GM19351 (cell line): Measurements from ENCODE around the gene ANXA7.
"Not testable (repeated sequence)": the region's sequence is repeated elsewhere in the genome, so short reads cannot be mapped to it uniquely, and the experiment has no call there.

Experiments
- ATAC-seq: cut with Tn5 transposase; IDR thresholded peaks from one replicate; pipeline ENCODE4 v1.9.1; 2021; ENCODE audit warnings: mild to moderate bottlenecking, moderate library complexity; ENCODE audit not compliant: unreplicated experiment

ANXA7 gene

DNA sequence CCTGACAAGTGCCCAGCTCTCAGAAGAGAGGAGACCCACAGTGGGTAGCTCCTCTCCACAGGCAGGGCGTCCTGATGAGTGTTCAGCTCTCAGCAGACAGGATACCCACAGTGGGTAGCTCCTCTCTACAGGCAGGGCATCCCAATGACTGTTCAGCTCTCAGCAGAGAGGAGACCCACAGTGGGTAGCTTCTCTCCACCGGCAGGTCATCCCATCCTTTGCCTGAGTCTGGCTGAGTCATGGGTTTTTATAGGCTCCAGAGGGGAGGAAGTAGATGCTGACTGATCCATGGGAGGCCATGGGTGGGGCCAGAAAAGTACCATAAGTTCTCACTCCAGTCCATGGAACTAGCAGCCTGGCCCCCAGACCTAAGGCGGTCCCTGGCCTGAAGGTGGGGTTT is 73.7 kb downstream of the ANXA7 start:
- no peak for ATAC-seq

DNA sequence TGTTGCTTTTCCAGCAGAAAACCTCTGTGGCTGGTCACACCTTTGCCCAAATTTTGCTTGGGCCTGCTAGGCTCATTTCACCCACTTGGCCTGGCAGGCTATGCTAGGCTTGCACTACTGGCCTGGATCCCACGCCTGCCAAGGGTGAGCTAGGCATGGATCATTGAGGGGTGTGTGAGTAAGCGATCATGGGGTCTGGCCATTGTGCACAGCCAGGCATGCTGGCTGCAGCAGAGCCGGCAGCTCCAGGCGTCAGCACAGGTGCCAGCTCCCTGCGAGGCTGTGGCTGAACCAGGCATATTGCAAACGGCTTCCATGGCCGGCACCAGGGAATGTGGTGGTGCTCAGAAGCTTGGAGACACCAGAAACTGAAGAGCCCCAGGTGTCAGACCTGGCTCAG is 74.4 kb downstream of the ANXA7 start:
- ATAC-seq, result no peak

DNA sequence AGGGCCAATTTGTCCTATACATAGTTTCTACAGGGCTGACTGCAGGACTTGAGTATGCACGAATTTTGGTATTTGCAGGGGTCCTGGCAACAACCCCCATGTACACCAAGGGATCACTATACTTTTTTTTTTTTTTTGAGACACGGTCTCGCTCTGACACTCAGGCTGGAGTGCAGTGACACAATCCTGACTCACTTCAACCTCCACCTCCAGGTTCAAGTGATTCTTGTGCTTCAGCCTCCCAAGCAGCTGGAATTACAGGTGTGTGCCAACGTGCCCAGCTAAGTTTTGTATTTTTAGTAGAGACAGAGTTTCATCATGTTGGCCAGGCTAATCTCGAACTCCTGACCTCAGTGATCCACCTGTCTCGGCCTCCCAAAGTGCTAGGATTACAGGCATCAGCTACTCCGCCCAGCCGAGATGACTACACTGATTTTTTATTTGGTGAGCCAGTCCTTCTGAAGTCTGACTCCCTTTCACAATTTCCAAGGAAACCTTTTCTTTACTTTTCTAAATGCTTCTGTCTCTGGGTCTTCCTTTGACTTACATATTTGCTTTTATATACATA is 75.0 kb downstream of the ANXA7 start:
- ATAC-seq, result no peak

DNA sequence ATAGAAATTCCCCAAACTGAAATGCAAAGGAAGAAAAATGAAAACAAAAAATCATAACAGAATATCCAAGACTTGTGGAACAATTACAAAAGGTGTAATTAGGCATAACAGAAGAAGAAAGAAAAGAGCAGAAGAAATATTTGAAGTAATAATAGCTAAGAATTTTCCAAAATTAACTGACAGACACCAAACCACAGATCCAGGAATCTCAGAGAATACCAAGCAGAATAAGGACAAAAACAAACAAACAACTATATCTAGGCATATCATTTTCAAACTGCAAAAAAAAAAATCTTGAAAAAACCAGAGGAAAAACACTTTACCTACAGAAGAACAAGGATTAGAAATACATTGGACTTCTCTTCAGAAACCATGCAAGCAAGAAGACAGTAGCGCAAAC is 80.7 kb downstream of the ANXA7 start:
- no peak for ATAC-seq

DNA sequence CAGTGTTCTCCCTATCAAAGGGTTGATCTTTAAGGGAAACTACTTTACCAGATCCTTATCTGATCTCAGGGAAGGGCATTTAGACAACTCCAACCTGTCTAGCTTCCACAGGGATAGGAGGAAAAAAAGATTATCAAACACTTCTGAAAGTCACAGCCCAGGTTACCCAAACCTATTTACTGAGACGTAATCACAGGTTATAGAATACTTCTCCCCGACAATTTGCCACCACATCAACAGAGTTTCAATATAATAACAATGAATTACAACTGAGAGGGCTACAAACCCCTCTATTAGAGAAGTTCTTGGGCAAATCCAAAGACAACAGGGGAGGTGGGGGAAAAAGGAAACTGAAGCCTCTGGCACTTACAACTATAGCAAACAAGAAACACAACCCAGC is 81.5 kb downstream of the ANXA7 start:
- ATAC-seq, result no peak

DNA sequence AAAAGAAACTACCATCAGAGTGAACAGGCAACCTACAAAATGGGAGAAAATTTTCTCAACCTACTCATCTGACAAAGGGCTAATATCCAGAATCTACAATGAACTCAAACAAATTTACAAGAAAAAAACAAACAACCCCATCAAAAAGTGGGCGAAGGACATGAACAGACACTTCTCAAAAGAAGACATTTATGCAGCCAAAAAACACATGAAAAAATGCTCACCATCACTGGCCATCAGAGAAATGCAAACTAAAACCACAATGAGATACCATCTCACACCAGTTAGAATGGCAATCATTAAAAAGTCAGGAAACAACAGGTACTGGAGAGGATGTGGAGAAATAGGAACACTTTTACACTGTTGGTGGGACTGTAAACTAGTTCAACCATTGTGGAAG is 85.3 kb downstream of the ANXA7 start:
- ATAC-seq, result not testable (repeated sequence)

DNA sequence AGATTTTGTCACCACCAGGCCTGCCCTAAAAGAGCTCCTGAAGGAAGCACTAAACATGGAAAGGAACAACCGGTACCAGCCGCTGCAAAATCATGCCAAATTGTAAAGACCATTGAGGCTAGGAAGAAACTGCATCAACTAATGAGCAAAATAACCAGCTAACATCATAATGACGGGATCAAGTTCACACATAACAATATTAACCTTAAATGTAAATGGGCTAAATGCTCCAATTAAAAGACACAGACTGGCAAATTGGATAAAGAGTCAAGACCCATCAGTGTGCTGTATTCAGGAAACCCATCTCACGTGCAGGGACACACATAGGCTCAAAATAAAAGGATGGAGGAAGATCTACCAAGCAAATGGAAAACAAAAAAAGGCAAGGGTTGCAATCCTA is 88.6 kb downstream of the ANXA7 start:
- ATAC-seq, result not testable (repeated sequence)
